Fibroblast of skin of left biceps (primary cell): ENCODE measurements around the gene PATZ1.
"Not testable (repeated sequence)": the region's sequence is repeated elsewhere in the genome, so short reads cannot be mapped to it uniquely, and the experiment has no call there.

Experiments
- DNase-seq, 2 experiments: peaks; one replicate each; pipeline ENCODE4 v3.0.0-alpha.2; 2013; ENCODE audit warnings: low read depth in 2 of 2

The PATZ1 gene

DNA sequence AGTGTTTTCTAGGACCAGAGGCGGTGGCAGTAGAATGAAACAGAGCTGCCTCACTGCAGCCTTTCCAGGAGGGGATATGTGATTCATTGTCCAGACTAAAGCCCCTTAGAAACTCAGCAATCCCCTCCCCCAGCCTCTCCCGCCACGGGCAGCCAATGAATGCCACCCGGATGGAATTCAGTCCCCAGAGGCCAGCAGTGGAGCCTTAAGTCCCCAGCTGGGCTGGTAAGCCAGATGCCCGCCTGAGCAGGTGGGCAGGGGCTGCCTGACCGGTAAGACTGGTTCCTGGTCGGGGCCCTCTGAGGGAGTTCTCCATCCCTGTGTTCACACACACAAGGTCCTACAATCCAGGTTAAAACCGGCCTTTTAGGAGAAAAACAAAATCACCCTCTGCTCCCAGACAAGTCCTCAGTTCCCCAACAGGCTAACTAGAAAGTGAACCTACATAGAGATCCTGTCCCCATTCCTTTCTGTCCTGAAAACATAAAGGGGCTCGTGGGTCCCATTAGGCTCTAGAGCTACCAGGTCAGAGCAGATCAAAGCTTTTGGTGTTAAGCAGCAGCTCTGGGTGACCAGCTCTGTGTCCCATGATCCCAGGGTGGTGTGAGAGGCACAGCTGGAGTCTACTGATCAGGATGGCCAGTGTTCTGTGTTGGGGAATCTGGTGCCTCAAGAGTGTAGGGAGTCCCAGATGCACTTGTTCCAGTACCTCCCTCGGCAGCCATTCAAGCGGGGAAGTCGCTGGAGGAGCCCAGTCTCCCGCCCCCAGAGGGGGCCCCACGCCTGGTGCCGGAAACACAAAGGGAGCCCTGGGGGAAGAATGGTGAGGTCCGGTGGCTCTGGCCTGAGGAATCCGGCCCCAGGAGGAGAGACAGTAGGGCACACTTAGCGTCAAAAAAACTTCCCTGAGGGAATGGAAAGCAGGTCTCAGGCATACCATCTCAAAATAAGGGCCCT is 2.6 kb downstream of the PATZ1 start:
- no peak for DNase-seq

GRCh38 chr22:31342389-31343140 is 3.6 kb downstream of the PATZ1 start:
- no peak for DNase-seq

DNA sequence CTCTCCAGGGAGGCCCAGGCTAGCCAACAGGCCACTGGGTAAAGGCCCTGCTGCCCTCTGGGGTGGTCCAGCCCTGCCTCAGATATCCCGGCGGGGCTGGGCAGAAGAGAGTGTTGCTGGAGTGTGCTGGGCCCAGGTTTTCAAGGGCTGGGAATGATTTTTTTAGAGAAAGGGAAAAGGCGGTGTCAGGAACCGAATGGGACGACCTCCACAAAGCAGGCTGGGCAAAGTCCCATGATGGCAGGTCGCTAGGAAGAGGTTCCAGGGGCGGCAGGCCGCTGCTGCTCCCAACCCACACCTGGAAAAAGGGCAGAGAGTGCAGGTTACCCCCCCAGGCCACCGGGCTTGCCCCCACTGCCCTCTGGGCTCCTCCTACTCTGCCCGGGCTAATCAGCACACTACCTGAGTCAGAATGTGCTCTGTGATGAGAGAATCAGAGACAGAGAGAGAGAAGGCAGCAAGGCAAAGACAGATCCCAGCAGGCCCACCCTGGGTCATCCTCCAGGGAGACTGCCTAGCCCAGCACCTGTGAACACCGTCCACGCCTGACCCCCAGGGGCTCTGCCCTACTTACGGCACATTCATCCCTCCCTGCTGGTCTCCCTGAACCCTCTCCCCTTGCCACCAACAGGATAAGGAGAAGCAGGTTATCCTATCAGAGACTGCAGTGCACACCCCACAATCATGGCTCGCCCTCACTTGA is 4.6 kb downstream of the PATZ1 start:
- no peak for DNase-seq

- DNase-seq, result no peak
These were observed 5.3 kb downstream of the PATZ1 start for GRCh38 chr22:31340765-31341247.

GRCh38 chr22:31340360-31340759 is 5.8 kb downstream of the PATZ1 start:
- DNase-seq, result no peak

DNA sequence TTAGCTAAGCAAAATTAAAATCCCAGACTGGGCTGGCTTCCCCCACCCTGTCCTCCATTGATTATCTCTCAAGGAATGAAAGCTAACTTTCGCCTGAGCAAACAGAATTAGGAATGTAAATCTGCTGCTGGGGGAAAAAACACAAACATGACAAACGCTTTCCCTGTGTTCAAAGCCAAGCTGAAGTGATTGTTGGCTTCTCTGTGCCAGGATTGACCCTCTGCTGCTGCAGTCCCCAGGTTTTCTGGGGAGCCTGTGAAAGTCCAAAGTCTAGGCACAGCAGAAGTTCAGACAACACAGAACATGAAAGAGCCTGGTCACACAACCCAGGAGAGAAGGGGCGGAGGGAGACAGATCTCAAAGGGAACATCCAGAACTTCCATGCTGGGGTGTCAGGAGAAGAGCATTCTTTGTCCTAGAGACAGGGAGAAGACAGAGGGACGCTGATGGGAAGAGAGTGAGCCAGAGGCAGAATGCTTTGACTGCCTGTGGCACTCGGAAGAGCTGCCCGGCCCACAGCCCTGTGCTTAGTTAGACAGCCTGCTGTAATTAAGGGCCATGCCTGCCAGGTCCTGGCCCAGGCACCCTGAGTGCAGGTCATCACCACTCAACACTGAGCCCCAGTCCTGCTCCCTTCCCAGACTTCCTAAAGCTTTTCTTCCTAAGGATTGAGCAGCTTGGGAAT is 6.9 kb downstream of the PATZ1 start:
- no peak for DNase-seq

- no peak for DNase-seq
These were observed 9.0 kb downstream of the PATZ1 start for GRCh38 chr22:31337178-31337577.

DNA sequence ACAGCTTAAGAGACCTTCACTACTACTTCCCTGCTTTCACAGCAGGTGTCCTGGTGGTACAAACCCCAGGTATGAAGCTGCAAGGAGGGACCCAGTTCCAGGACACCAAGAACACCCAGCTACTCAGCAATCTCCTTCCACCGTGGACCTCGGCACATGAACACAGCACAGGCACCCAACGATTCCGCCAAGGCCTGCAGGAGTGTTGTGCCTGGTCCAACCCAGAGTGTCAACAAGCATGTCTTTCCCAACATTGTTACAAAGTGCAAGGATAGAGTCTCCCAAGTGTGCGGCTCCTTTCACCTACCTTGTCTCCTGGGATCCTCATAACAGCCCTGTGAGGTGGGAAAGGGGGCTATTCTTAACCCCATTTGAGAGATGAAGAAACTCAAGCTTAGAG is 11.8 kb downstream of the PATZ1 start:
- DNase-seq, result no peak

- DNase-seq, result no peak
These were observed 12.5 kb downstream of the PATZ1 start for GRCh38 chr22:31333641-31334040.

- no peak for DNase-seq
These were observed 13.3 kb downstream of the PATZ1 start for GRCh38 chr22:31332886-31333285.

DNA sequence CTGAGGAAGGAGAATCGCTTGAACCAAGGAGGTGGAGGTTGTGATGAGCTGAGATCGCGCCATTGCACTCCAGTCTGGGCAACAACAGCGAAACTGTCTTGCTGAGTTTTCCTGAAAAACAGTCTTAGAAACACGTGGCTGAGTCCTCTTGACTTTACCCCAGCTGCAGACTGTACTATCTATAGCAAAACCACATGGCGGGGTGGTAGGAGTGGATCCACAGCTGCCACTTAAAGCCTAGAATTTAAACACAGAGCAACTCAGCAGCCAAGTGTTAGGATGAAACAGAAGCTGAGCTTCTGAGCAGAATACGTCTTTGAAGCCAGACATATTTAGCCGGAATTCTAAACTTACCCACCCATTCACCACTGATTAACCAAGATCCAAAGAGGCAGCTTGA is 14.1 kb downstream of the PATZ1 start:
- DNase-seq, result no peak

GRCh38 chr22:31329453-31330215 is 16.5 kb downstream of the PATZ1 start:
- no peak for DNase-seq

- DNase-seq, result no peak
These were observed 17.1 kb downstream of the PATZ1 start for GRCh38 chr22:31329029-31329428.

DNA sequence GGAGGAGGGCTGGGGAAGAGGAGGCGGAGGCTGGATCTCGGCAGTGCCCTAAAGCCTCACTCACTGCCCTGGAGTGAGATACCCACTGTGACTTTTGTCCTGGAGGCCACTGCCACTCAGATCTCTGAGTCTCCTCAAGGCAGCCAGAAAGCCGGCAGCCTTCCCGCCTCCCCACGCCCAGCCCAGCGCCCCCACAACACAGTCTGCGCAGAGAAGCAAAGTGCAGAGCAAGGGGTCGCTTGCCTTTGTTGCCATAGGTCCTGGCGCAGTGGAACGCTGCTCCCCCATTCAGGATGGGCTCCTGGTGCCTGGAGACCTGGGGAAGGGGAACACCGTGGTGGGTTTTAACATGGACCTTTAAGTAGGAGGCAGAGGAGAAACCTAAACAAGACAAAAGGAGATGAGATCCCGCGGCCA is 17.6 kb downstream of the PATZ1 start:
- no peak for DNase-seq

DNA sequence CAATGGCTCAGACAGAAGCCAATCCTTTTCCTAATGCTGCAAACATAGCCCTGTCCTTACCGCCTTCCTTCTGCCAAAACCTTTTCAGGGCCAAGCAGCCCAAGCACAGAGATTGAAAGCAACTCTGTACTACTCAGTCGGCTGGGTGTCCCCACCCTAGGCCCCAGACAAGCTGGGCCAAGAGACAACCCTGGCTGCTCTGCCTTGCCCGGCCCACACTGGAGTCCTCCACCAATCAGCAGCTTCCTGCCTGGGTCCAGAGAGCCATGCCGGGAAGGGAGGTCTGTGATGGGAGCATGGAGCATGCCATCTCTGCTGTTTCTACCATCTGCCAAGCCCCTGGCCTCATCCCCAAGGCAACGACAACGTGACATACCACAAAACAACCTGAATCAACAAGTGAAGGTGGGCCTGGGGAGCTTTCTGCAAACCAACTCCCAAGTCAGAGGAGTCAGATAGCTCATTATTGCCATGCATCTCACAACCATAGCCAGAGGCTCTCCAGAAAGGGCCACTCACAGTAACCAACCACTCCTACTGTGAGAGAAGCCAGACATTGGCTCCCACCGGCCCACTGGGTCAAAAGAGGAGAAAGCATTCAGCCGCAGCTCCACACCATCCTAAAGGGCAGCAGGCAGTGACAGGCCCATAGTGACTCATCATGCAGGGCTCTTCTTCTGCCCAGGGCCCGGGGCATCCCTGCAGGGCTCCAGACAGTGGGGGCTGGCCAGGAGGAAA is 18.2 kb downstream of the PATZ1 start:
- DNase-seq, result no peak

DNA sequence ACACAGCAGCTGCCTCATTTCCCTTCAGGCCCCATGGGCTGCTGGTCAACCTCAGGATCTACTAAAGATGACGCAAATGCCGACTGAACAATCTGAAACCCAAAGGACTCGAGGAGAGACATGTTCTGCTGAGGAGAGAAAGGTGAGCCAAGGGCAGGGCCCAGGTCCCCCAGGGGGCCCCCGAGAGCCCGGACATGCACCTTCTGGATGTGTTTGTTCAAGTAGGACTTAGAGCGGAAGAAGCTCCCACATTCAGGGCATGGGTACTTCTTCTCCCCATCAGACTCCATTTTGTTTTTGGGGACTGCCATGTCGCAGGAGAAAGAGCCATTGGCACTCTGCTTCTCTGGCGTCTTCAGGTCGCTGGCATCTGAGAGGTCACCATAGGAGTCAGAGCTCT is 19.3 kb downstream of the PATZ1 start:
- DNase-seq, result no peak

DNA sequence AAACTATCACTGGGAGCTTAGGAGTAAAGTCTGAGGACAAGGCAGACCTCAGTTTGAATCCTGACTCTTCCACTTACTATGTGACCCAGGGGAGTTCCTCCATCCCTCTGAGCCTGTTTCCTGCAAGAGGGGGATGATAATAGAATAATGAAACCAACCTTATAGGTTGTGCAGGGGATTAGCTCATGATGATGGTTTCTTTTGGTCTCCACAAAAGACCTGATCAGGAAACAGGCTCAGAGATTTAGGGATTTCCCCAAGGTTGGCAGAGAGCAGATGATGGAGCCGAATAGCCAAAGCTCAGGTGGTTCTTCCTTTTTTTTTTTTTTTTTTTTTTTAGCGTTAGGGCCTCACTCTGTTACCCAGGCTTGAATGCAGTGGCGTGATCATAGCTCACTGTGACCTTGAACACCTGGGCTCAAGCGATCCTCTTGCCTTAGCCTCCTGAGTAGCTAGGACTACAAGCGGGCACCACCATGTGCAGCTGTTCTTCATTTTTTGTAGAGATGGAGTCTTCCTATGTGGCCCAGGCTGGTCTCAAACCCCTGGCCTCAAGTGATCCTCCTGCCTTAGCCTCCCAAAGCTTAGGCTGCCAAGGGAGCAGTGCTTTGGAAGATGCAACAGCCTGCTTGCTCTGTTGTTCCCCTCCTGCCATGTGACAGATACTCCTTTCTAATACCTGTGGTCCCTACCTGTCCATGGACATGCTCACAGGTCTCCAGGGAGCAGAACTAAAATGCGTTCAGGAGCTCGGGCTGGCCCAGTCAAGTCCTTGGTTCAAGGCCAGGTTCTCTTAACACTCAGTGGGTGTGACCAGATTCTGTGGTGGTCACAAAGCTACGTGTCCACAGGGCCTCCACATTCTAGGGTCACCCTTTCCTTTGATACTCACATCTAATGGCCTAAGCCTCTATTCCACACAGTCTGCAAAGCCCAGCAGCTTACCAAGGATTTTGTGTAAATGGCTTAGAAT is 22.3 kb downstream of the PATZ1 start:
- no peak for DNase-seq

- no peak for DNase-seq
These were observed 24.7 kb downstream of the PATZ1 start for GRCh38 chr22:31321421-31321820.

DNA sequence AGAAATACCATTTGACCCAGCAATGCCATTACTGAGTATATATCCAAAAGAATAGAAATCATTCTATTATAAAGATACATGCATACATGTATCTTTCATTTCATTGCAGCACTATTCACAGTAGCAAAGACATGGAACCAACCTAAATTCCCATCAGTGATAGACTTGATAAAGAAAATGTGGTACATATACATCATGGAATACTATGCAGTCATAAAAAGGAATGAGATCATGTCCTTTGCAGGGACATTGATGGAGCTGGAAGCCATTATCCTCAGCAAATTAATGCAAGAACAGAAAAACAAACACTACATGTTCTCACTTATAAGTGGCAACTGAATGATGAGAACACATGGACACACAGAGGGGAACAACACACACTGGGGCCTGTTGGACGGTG is 31.9 kb downstream of the PATZ1 start:
- DNase-seq, result not testable (repeated sequence)
